Measurements from ENCODE around the gene SFXN1. TPM values are rescaled to one million over a fixed set of nuclear protein-coding genes. Genes with fewer than 3 reads are reported as not detected.

Gene SFXN1
- total and polyA plus RNA-seq, 4 donors = 47.3 to 241 (median 53.7) TPM

DNA sequence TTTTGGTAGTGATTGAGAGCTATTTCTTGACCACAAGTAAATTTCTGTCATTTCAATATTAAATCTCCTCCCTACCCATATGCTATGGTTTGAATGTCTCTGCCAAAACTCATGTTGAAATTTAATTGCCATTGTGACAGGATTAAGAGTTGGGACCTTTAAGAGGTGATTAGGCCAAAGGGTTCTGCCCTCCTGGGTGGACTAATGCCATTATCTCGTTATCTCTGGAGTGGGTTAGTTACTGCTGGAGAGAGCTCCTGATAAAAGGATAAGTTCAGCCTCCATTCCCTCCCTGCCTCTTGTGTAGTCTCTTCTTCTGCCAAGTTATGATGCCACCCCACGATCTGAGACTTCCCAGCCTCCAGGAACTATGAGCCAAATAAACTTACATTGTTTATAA lies 30.8 kb upstream of the SFXN1 start:
- DNase-seq (ENCODE audit: low spot score) = no peak
- 21% methylated on average over 2 of the region's 2 CpGs for WGBS

DNA sequence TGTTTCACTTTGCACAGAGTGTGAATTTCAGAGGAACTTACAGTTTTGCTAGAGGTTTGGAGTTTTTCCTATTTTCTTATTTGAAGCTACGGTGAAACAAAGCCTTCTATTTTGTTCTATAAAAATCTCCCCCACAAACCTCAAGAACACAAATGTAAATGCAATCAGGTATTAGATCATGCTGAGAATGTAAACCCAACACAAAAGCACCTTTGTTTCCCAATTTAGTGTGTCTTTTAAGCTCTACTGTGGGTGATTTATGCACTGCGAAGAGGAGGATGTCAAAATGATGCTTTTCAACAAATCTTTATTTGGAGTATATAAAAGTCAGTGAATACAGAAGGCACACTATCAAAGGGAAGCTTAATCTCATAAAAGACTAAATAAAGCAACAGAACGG lies 30.1 kb upstream of the SFXN1 start:
- 73% methylated on average over 3 of the region's 3 CpGs for WGBS
- no peaks in the 10 kb centered on the region for H3K9me3 ChIP-seq (ENCODE audit: control insufficient read depth in 4 of 4, low read length in 3 of 4)
- no peak overlapping the region for H3K9ac ChIP-seq (ENCODE audit: low read depth in 1 of 2, low read length in 2 of 2)
- no peak for DNase-seq (ENCODE audit: low spot score)
- H3K4me1 ChIP-seq (ENCODE audit: control insufficient read depth in 4 of 4, insufficient read depth in 4 of 4, low read length in 3 of 4) = peaks cover 8 to 23% (median 14%) of the 10 kb centered on the region in 4 donors
- no peak overlapping the region for H3K27ac ChIP-seq (ENCODE audit: low read depth in 1 of 2, low read length in 2 of 2)
- no peaks in the 10 kb centered on the region for H3K36me3 ChIP-seq (ENCODE audit: control insufficient read depth in 4 of 4, insufficient read depth in 3 of 4, low read depth in 1 of 4, low read length in 3 of 4)
- no peaks in the 10 kb centered on the region for H3K27me3 ChIP-seq (ENCODE audit: control insufficient read depth in 4 of 4, insufficient read depth in 4 of 4, low read length in 3 of 4)
- TF ChIP-seq, protein P1, sequence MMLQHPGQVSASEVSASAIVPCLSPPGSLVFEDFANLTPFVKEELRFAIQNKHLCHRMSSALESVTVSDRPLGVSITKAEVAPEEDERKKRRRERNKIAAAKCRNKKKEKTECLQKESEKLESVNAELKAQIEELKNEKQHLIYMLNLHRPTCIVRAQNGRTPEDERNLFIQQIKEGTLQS (IDR thresholded peaks at IDR 0.05) = no peak
- TF ChIP-seq HNF4A (conservative IDR thresholded peaks at IDR 0.05) (no peak), TAF1 (conservative IDR thresholded peaks at IDR 0.05) (no peak), FOXA1 (IDR thresholded peaks at IDR 0.05) (no peak), YY1 (IDR thresholded peaks at IDR 0.05) (no peak), JUND (IDR thresholded peaks at IDR 0.05) (no peak), GABPA (IDR thresholded peaks at IDR 0.05 in 1 of 2, conservative IDR thresholded peaks at IDR 0.05 in 1 of 2) (no peak), HNF4G (IDR thresholded peaks at IDR 0.05) (no peak), RAD21 (IDR thresholded peaks at IDR 0.05) (no peak), RXRA (IDR thresholded peaks at IDR 0.05) (no peak), FOXA2 (IDR thresholded peaks at IDR 0.05) (no peak)
- TF ChIP-seq, protein P2, sequence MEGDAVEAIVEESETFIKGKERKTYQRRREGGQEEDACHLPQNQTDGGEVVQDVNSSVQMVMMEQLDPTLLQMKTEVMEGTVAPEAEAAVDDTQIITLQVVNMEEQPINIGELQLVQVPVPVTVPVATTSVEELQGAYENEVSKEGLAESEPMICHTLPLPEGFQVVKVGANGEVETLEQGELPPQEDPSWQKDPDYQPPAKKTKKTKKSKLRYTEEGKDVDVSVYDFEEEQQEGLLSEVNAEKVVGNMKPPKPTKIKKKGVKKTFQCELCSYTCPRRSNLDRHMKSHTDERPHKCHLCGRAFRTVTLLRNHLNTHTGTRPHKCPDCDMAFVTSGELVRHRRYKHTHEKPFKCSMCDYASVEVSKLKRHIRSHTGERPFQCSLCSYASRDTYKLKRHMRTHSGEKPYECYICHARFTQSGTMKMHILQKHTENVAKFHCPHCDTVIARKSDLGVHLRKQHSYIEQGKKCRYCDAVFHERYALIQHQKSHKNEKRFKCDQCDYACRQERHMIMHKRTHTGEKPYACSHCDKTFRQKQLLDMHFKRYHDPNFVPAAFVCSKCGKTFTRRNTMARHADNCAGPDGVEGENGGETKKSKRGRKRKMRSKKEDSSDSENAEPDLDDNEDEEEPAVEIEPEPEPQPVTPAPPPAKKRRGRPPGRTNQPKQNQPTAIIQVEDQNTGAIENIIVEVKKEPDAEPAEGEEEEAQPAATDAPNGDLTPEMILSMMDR (IDR thresholded peaks at IDR 0.05; ENCODE audit: low read depth, low read length, missing input control) = no peak
- TF ChIP-seq, protein P3, sequence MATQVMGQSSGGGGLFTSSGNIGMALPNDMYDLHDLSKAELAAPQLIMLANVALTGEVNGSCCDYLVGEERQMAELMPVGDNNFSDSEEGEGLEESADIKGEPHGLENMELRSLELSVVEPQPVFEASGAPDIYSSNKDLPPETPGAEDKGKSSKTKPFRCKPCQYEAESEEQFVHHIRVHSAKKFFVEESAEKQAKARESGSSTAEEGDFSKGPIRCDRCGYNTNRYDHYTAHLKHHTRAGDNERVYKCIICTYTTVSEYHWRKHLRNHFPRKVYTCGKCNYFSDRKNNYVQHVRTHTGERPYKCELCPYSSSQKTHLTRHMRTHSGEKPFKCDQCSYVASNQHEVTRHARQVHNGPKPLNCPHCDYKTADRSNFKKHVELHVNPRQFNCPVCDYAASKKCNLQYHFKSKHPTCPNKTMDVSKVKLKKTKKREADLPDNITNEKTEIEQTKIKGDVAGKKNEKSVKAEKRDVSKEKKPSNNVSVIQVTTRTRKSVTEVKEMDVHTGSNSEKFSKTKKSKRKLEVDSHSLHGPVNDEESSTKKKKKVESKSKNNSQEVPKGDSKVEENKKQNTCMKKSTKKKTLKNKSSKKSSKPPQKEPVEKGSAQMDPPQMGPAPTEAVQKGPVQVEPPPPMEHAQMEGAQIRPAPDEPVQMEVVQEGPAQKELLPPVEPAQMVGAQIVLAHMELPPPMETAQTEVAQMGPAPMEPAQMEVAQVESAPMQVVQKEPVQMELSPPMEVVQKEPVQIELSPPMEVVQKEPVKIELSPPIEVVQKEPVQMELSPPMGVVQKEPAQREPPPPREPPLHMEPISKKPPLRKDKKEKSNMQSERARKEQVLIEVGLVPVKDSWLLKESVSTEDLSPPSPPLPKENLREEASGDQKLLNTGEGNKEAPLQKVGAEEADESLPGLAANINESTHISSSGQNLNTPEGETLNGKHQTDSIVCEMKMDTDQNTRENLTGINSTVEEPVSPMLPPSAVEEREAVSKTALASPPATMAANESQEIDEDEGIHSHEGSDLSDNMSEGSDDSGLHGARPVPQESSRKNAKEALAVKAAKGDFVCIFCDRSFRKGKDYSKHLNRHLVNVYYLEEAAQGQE (IDR thresholded peaks at IDR 0.05) = no peak
- TF ChIP-seq, protein P4, sequence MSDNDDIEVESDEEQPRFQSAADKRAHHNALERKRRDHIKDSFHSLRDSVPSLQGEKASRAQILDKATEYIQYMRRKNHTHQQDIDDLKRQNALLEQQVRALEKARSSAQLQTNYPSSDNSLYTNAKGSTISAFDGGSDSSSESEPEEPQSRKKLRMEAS (IDR thresholded peaks at IDR 0.05) = no peak
- H3K4me3 ChIP-seq (ENCODE audit: low read depth in 1 of 3, low read length in 3 of 3) = no peak overlapping the region

More for the DNA sequence above, 30.8 kb upstream of the SFXN1 start:
- Histone ChIP-seq H3K36me3 (ENCODE audit: control insufficient read depth in 4 of 4, insufficient read depth in 3 of 4, low read depth in 1 of 4, low read length in 3 of 4) (no peaks in the 10 kb centered on the region), H3K4me3 (ENCODE audit: low read depth in 1 of 3, low read length in 3 of 3) (no peak overlapping the region), H3K27ac (ENCODE audit: low read depth in 1 of 2, low read length in 2 of 2) (no peak overlapping the region), H3K9me3 (ENCODE audit: control insufficient read depth in 4 of 4, low read length in 3 of 4) (no peaks in the 10 kb centered on the region), H3K27me3 (ENCODE audit: control insufficient read depth in 4 of 4, insufficient read depth in 4 of 4, low read length in 3 of 4) (no peaks in the 10 kb centered on the region), H3K4me1 (ENCODE audit: control insufficient read depth in 4 of 4, insufficient read depth in 4 of 4, low read length in 3 of 4) (peaks cover 8 to 23% (median 14%) of the 10 kb centered on the region in 4 donors), H3K9ac (ENCODE audit: low read depth in 1 of 2, low read length in 2 of 2) (no peak overlapping the region)
- TF ChIP-seq, protein P2 (IDR thresholded peaks at IDR 0.05; ENCODE audit: low read depth, low read length, missing input control) = no peak
- TF ChIP-seq EGR1 (IDR thresholded peaks at IDR 0.05; ENCODE audit: low read depth in 2 of 2) (no peak), YY1 (IDR thresholded peaks at IDR 0.05) (no peak), GABPA (IDR thresholded peaks at IDR 0.05 in 1 of 2, conservative IDR thresholded peaks at IDR 0.05 in 1 of 2) (no peak), RAD21 (IDR thresholded peaks at IDR 0.05) (no peak), SP1 (IDR thresholded peaks at IDR 0.05) (no peak), FOXA1 (IDR thresholded peaks at IDR 0.05) (no peak), HNF4A (conservative IDR thresholded peaks at IDR 0.05) (no peak), FOXA2 (IDR thresholded peaks at IDR 0.05) (no peak)
- TF ChIP-seq, protein P4 (IDR thresholded peaks at IDR 0.05) = no peak

All from liver (tissue), 9 donors.